GM12865 (cell line): Measurements from ENCODE around the gene FGF3.

Source experiments
- DNase-seq: peaks from one replicate; pipeline ENCODE4 v3.0.0; 2010; ENCODE audit warnings: low read depth
- H3K4me3 ChIP-seq: 2 replicates; pipeline ENCODE4 v1.5.1; 2011; ENCODE audit warnings: mild to moderate bottlenecking, low read depth, low read length, control low read depth
- TF ChIP-seq, protein P1 (sequence below): IDR thresholded peaks from 2 replicates; pipeline ENCODE4 v1.5.1; 2011; ENCODE audit warnings: low read length, control low read depth, low read depth, inconsistent platforms; ENCODE audit not compliant: insufficient read depth; ENCODE audit errors: missing control alignments

Gene FGF3

DNA sequence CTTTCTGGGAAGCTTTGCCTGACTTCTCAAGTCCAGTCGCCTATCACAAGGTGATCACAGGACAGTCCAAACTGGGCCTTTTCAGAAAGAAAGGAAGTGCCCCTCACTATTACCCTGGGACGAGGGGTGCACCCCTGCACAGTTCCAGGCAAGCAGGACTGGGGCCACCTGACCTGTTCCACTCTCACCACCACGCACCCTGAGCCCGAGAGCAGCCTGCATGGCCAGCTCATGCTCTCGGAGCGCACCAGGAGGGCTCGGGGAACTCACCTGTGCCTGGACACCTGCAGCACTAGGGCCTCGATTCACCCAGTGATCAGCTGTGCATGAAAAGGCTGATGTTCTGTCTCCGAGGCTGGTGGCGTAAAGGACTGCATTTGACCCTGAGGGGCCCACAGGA lies 31.3 kb downstream of the FGF3 start:
- no peak for DNase-seq
- no peak overlapping the region for H3K4me3 ChIP-seq
- TF ChIP-seq, protein P1, sequence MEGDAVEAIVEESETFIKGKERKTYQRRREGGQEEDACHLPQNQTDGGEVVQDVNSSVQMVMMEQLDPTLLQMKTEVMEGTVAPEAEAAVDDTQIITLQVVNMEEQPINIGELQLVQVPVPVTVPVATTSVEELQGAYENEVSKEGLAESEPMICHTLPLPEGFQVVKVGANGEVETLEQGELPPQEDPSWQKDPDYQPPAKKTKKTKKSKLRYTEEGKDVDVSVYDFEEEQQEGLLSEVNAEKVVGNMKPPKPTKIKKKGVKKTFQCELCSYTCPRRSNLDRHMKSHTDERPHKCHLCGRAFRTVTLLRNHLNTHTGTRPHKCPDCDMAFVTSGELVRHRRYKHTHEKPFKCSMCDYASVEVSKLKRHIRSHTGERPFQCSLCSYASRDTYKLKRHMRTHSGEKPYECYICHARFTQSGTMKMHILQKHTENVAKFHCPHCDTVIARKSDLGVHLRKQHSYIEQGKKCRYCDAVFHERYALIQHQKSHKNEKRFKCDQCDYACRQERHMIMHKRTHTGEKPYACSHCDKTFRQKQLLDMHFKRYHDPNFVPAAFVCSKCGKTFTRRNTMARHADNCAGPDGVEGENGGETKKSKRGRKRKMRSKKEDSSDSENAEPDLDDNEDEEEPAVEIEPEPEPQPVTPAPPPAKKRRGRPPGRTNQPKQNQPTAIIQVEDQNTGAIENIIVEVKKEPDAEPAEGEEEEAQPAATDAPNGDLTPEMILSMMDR, result no peak

- TF ChIP-seq, protein P1, result no peak
- DNase-seq, result no peak
Measured at GRCh38 chr11:69787457-69787856, 31.8 kb downstream of the FGF3 start.

GRCh38 chr11:69781241-69781640 lies 38.0 kb downstream of the FGF3 start:
- H3K4me3 ChIP-seq, result no peak overlapping the region
- no peak for DNase-seq
- TF ChIP-seq, protein P1, result no peak

More at GRCh38 chr11:69787457-69787856, 31.8 kb downstream of the FGF3 start:
- H3K4me3 ChIP-seq, result no peak overlapping the region

DNA sequence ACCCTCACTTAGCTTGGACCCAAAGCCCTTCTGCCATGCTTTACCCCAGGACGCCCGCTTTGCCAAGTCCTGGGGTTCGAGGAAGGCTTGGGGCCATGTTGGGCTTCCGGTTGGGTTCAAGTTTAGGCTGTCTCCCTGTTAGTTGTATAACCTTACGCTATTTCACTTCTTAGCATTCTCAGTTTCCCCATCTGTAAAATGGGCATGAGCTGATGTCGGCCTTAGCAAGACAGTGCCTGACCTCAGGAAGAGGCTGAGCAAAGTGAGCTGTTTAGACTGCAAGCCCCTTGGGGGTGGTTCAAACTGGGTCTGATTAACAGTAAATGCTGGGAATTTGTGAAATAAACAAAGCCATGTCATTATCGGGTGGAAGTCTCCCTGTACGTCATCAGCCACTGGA lies 40.8 kb downstream of the FGF3 start:
- H3K4me3 ChIP-seq, result no peak overlapping the region
- TF ChIP-seq, protein P1, result no peak
- DNase-seq, result no peak

- DNase-seq, result no peak
- TF ChIP-seq, protein P1, result no peak
- no peak within 1 kb of the TSS for H3K4me3 ChIP-seq
Measured at GRCh38 chr11:69775163-69775755, 44.0 kb downstream of the FGF3 start, which contains the start of gene FGF4. Gene FGF4, minus strand, starts transcription at chr11:69775341. Its CDS starts 257 bp downstream, at chr11:69775084.

- no peak overlapping the region for H3K4me3 ChIP-seq
- DNase-seq, result no peak
- TF ChIP-seq, protein P1, result no peak
Measured at GRCh38 chr11:69774354-69775162, 44.7 kb downstream of the FGF3 start.
